ENCODE data around the gene CD300A.

The CD300A gene

DNA sequence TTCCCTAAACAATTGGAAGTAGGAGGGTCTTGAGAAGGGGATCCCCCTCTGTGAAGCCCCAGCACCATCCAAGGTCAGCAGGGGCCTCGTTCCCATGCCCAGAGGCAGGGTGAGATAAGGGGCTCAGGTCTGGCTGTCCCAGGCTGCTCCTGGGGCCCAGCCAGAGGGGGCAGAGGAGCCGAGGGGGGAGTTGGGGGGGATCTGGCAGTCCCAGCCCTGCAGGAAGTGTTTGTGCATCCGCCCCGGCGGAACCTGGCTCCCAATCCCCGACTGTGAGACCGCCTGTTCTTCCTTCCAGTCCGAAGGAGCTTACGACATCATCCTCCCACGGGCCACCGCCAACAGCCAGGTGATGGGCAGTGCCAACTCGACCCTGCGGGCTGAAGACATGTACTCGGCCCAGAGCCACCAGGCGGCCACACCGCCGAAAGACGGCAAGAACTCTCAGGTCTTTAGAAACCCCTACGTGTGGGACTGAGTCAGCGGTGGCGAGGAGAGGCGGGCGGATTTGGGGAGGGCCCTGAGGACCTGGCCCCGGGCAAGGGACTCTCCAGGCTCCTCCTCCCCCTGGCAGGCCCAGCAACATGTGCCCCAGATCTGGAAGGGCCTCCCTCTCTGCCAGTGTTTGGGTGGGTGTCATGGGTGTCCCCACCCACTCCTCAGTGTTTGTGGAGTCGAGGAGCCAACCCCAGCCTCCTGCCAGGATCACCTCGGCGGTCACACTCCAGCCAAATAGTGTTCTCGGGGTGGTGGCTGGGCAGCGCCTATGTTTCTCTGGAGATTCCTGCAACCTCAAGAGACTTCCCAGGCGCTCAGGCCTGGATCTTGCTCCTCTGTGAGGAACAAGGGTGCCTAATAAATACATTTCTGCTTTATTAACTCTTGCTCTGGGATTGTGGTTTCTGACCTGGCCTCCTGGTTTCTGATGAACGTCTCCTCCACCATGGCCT lies 19.6 kb upstream of the CD300A start:
- DNase-seq (peak; percentile 56), ATAC-seq (peak; percentile 74)
- Mint-ChIP-seq H3K27me3 (peaks cover 2% of the 10 kb centered on the region), H3K36me3 (ENCODE audit: low read depth) (no peaks in the 10 kb centered on the region), H3K4me1 (peaks cover 16% of the 10 kb centered on the region), H3K4me3 (peak overlapping the region; percentile 38), H3K27ac (peak overlapping the region; percentile 46), H3K9me3 (no peaks in the 10 kb centered on the region)

DNA sequence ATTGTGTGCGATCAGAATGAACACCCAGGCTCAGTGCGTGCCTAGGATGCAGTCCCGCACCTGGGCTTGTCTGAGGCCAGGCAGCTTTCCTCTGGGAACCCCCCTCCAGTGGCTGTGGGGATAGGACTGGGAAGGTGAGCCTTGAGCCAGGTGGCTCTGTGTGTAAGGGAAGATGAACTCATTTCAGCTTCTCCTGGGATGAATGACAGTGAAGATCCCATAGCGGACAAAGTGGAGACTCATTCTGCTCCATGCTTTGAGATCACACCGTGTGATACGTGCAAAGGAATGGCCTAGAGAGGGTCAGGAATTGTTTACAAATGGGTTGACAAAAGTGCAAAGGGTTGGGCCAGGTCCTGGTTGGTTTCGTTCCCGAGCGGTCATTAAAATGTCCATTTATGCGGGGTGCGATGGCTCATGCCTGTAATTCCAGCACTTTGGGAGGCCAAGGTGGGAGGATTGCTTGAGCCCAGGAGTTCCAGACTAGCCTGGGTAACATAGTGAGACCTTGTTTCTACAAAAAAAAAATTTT lies 18.7 kb upstream of the CD300A start:
- Mint-ChIP-seq H3K4me1 (peaks cover 16% of the 10 kb centered on the region), H3K27me3 (peaks cover 3% of the 10 kb centered on the region), H3K9me3 (no peaks in the 10 kb centered on the region), H3K27ac (no peak overlapping the region), H3K36me3 (ENCODE audit: low read depth) (no peaks in the 10 kb centered on the region), H3K4me3 (no peak overlapping the region)
- ATAC-seq (no peak), DNase-seq (no peak)

DNA sequence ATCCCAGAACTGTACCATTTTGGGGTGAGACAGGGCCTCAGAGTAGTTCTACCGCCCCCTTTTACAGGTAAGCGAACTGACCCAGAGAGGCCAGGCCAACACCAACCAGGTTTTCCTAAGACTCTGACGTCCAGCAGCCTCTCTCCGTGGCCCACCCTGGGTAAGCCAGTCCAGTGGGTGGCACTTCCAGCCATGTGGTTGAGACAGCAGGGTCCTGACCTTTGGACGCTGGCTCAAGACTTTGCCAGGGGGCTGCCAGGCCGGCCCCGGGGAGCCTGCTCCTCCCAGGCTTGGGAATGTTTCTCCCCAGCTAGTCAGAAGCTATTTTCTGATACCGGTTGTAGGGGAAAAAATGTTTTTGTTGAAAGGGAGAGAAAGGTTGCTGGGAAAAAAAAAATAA lies 17.7 kb upstream of the CD300A start:
- no peak overlapping the region for H3K4me3 Mint-ChIP-seq
- H3K36me3 Mint-ChIP-seq (ENCODE audit: low read depth): no peaks in the 10 kb centered on the region
- no peak overlapping the region for H3K27ac Mint-ChIP-seq
- DNase-seq (no peak), ATAC-seq (no peak)
- H3K9me3 Mint-ChIP-seq: no peaks in the 10 kb centered on the region
- peaks cover 14% of the 10 kb centered on the region for H3K4me1 Mint-ChIP-seq
- H3K27me3 Mint-ChIP-seq: peaks cover 6% of the 10 kb centered on the region

DNA sequence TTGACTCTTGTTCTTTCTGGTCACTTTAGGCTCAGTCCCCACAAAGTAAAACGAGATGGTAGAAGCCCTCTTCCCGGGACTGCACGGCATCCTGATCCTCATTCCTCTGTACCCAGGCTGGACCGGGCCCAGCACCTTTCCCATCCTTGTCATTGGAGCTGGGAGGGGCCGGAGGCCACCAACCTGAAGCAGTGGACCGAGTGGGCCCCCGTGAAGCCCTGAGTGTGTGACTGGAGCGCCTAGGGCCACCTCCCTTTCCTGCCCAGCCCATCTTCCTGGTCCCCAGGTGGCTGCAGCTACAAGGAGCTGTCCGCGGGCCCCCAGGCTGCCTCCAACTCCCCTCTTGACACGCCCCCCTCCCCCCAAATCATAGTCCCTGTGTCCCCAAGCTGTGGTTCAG lies 17.1 kb upstream of the CD300A start:
- DNase-seq (no peak), ATAC-seq (no peak)
- no peaks in the 10 kb centered on the region for H3K9me3 Mint-ChIP-seq
- H3K36me3 Mint-ChIP-seq (ENCODE audit: low read depth): no peaks in the 10 kb centered on the region
- H3K4me3 Mint-ChIP-seq: no peak overlapping the region
- H3K4me1 Mint-ChIP-seq: peaks cover 14% of the 10 kb centered on the region
- no peak overlapping the region for H3K27ac Mint-ChIP-seq
- peaks cover 6% of the 10 kb centered on the region for H3K27me3 Mint-ChIP-seq

DNA sequence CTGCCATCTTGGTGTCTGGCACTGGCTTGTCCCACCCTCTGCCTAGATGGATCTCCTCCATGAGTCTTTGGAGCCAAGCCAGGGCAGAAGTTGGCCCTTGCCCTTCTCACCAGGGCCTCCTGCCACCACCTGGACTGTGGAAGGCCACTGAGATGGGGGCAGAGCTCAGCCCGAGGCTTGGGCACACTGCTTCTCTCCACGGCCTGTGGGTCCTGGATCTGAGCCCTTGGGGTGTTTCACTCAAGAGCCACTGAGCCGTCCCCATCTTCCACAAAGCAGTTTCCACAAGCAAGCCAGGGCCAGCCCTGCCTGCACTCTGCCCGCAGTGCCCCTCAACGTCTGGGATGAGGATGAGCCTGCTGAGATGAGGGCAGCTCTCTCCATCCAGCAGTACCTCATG lies 16.7 kb upstream of the CD300A start:
- no peak overlapping the region for H3K4me3 Mint-ChIP-seq
- peaks cover 6% of the 10 kb centered on the region for H3K27me3 Mint-ChIP-seq
- H3K4me1 Mint-ChIP-seq: peaks cover 16% of the 10 kb centered on the region
- no peak overlapping the region for H3K27ac Mint-ChIP-seq
- H3K9me3 Mint-ChIP-seq: no peaks in the 10 kb centered on the region
- DNase-seq (no peak), ATAC-seq (no peak)
- H3K36me3 Mint-ChIP-seq (ENCODE audit: low read depth): no peaks in the 10 kb centered on the region

DNA sequence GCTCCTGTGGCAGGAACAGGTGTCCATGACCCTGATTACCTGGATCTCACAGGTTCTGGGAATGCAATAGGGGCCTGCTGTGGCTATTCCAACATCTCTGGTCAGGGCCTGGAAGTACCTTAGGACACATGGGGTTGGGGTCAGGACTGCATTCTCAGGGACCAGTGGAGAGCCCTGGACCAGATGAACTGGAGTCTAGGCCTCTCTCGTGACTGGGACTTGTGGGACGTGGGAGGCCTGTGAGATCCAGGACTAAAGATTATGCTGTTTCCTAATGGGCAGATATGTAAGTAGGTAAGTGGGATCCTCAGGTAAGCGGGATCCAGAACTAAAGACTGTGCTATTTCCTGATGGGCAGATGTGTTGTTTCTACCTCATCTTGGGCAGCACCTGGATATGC lies 16.2 kb upstream of the CD300A start:
- H3K9me3 Mint-ChIP-seq: no peaks in the 10 kb centered on the region
- H3K27me3 Mint-ChIP-seq: peaks cover 6% of the 10 kb centered on the region
- ATAC-seq (no peak), DNase-seq (no peak)
- H3K27ac Mint-ChIP-seq: no peak overlapping the region
- H3K36me3 Mint-ChIP-seq (ENCODE audit: low read depth): no peaks in the 10 kb centered on the region
- H3K4me3 Mint-ChIP-seq: no peak overlapping the region
- H3K4me1 Mint-ChIP-seq: peaks cover 17% of the 10 kb centered on the region

DNA sequence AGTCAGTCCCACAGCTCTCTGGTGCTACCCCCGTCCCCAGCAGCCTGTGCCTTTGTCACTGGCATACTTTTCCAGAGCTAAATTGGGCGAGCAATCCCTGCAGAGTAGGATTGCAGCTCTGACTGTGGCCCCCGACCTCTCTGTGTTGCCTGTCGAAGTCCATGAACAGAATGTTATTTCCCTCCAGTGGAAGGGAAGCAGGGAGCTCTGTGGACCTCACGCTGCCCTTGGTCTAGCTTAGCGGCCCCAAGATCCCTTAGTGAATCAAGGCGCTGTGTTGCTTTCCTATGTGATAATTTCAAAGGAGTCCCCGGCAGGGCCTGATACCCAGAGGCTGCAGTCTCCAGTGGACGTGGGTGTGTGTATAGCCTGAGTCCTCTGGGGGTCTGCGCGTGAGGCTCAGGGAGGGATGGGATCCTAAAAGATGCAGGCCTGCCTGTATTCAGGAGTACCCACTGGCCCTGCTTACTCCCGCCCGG lies 15.5 kb upstream of the CD300A start:
- DNase-seq: no peak
- Mint-ChIP-seq H3K4me3 (no peak overlapping the region), H3K27ac (no peak overlapping the region)

DNA sequence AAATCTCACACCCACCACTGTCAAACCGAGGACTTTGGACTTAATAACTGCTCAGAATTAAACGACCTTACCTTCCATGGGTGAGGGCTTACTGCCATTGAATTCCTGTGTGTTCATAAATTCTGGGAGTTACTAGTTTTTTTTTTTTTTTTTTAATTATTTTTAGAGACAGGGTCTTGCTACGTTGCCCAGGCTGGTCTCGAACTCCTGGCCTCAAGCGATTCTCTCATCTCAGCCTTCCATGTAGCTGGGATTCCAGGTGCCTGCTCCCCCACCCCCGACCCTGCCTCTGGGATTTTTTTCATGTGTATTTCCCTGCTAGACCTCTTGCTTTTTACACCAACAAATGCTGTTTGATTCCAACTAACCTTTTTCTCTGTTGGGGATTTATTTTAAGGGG lies 14.9 kb upstream of the CD300A start:
- no peak for DNase-seq
- Mint-ChIP-seq H3K4me3 (no peak overlapping the region), H3K27ac (no peak overlapping the region), H3K27me3 (peaks cover 6% of the 10 kb centered on the region), H3K4me1 (peaks cover 16% of the 10 kb centered on the region), H3K36me3 (ENCODE audit: low read depth) (no peaks in the 10 kb centered on the region), H3K9me3 (no peaks in the 10 kb centered on the region)
- no peak for ATAC-seq

More for the DNA sequence above, 15.5 kb upstream of the CD300A start:
- peaks cover 16% of the 10 kb centered on the region for H3K4me1 Mint-ChIP-seq
- peaks cover 6% of the 10 kb centered on the region for H3K27me3 Mint-ChIP-seq
- no peak for ATAC-seq
- no peaks in the 10 kb centered on the region for H3K36me3 Mint-ChIP-seq (ENCODE audit: low read depth)
- no peaks in the 10 kb centered on the region for H3K9me3 Mint-ChIP-seq

DNA sequence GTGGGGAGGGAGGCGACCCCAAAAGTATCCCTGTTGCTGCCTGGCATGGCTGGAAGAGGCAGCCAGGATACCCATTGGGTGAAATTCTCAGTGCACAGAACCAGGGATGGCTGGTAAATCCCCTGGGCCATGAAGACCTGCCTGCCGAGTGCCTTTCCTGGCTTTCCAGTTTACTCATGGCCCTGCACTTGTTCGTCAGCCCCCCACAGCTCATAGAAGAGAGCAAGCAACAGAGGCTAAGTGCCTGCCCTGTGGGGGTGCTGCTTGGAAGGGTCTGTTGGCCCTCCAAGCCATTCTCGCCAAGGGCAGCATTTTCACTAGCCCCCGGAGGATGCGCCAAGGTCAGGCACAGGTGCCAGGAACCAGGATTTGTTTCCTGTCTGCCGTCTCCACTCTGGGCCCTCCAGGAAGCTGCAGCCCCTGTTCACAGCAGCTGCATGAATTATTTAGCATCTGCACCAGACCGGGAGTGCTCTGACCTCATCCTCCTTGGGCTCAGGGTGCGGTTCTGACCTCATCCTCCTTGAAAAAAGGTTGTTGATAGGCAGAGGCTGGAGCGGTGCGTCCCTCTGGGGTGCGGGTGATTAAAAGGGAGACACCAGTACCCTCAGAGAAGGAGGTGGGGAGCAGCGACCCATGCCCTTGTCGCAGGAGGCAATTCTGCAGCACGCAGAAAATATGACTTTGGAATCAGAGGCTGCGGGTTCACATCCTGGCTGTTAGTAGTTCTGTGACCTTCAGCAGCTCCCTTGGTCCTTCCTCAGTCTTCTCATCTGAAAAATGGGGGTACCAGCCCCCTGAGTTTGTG lies 14.2 kb upstream of the CD300A start:
- Mint-ChIP-seq H3K27ac (no peak overlapping the region), H3K36me3 (ENCODE audit: low read depth) (no peaks in the 10 kb centered on the region), H3K4me3 (no peak overlapping the region), H3K9me3 (no peaks in the 10 kb centered on the region), H3K4me1 (peaks cover 14% of the 10 kb centered on the region), H3K27me3 (peaks cover 4% of the 10 kb centered on the region)
- ATAC-seq (no peak), DNase-seq (no peak)

DNA sequence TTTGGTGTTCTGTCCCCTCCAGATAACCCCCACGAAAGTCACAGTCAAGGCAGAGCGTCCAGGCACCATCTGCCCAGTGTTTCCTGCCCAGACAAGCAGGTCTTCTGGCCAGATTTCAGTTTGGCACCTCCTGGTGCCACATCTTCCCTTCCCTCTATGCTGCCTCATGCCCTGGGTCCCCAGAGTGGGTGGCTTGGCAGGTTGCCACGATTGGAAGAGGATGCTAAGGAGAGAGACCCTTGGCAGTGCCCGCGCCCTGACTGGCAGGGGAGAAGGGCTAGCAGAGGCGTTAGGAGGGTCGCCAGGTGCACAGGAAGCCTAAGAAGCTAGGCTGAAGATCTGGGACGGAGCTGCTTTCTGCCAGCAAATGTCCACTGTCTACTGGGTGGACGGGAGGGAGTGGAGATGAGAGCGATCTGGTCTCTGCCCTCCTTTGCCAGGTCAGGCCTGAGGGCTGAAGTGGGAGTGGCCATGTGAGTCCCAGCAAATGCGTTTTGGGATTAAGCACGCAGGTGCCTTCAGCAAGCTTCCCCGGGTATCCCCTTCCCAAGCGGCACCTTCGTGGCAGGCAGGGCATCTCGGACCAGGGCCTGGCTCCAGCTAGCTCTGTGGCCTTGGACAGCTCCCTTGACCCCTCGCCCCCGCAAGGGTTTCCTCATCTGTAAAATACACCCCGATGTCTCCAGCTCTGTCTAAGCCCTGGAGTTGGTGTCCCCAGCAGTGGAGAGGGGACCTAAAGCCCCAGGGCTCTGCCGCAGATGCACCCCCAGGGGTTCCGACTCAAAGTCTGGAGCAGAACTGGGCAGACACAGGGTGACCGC lies 13.4 kb upstream of the CD300A start:
- DNase-seq (no peak), ATAC-seq (no peak)
- no peaks in the 10 kb centered on the region for H3K36me3 Mint-ChIP-seq (ENCODE audit: low read depth)
- no peaks in the 10 kb centered on the region for H3K9me3 Mint-ChIP-seq
- H3K4me1 Mint-ChIP-seq: peaks cover 16% of the 10 kb centered on the region
- H3K27ac Mint-ChIP-seq: no peak overlapping the region
- peaks cover 4% of the 10 kb centered on the region for H3K27me3 Mint-ChIP-seq
- H3K4me3 Mint-ChIP-seq: peak overlapping the region; percentile 1

DNA sequence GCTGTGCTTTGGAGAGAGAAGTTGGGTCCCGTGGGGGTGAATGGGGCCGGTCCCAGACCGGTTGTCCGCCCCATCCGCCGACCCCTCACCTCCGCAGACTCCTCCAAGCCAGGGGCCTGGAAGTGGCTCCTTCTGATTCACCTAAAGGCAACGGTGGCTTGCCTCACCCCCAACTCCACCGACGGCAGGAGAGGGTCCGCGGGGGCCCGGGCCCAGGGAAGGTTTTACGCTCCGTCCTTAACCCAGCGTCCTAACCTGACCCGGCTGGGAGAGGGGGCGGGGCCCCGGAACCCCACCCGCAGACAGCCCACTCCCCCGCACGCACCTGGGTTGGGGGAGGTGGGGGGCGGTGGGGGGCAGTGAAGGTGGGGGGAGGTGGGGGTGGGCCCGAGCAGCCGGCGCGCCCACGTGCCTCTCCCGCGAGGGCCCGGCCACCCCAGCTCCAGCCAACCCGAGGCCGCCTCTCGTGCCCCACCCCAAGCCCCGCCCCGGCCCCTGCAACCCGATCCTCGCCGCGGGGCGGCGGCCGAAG lies 12.7 kb upstream of the CD300A start:
- DNase-seq (peak; percentile 31), ATAC-seq (no peak)

DNA sequence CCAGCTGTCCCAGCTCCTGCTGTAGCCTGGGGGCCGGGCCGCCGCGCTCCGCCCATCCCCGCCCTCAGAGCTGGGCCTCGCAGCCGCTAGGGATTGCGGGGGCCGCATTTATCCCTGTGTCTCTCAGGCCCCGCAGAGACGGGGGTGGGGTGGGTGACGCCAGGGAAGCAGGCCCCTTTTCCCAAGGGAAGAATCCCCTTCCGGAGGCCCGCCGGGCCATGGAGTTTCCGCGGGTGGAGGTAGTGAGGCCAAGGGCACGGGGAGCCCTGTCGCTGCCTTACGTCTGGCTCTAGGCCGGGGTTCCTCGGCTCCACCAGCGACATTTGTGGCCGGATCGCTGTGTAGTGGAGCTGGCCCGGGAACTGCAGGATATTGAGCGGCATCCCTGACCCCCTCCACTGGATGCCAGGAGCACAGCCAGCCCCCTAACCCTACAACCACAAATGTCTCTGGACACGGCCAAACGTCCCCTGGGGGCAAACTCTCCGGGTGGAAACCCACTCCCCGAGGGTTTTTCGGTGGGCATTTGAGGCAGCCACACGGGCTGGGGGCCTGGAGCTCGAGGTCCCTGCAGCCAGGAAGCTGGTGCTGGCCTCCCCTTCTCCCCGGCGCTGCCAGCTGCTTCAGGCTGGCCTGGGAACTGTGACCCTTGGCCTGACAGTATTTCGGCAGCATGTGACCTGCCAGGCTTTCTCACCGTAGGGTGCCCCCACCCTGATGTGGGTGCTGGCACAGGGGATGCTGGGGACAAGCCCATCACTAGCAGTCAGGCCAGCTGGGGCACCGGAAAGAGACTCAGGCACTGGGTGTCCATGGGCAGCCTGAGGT lies 12.0 kb upstream of the CD300A start:
- DNase-seq: peak; percentile 83
- H3K36me3 Mint-ChIP-seq (ENCODE audit: low read depth): no peaks in the 10 kb centered on the region
- H3K9me3 Mint-ChIP-seq: no peaks in the 10 kb centered on the region
- H3K27ac Mint-ChIP-seq: no peak overlapping the region
- H3K4me1 Mint-ChIP-seq: peaks cover 16% of the 10 kb centered on the region
- ATAC-seq: peak; percentile 92
- H3K27me3 Mint-ChIP-seq: peaks cover 4% of the 10 kb centered on the region
- H3K4me3 Mint-ChIP-seq: no peak overlapping the region

More for the DNA sequence above, 12.7 kb upstream of the CD300A start:
- H3K4me1 Mint-ChIP-seq: peaks cover 16% of the 10 kb centered on the region
- H3K27me3 Mint-ChIP-seq: peaks cover 4% of the 10 kb centered on the region
- H3K4me3 Mint-ChIP-seq: no peak overlapping the region
- no peak overlapping the region for H3K27ac Mint-ChIP-seq
- H3K36me3 Mint-ChIP-seq (ENCODE audit: low read depth): no peaks in the 10 kb centered on the region
- no peaks in the 10 kb centered on the region for H3K9me3 Mint-ChIP-seq

DNA sequence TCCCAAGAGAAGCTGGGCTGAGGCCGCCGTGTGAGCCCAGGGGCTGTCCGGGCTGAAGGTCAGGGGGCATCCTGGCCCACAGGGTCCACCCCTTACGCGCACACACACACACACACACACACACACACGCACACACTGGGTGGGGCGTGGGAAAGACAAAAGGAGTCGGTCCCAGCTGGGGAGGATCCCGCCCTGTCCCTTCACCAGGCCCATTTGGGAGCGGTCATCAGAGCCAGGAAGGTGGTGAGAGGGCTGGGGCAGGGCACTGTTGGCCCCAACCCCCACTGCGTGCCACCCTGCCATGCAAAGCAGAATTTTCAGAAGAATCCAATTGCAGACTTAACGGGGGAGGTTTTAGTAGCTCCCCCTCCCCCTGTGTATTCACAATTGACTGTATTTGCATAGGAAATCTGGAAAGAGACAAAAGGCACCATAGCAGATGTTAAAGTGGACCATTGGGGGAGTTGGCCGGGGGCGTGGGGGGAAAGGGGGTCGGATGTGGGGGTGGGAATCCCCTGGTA lies 11.3 kb upstream of the CD300A start:
- Mint-ChIP-seq H3K27ac (no peak overlapping the region), H3K9me3 (no peaks in the 10 kb centered on the region), H3K4me1 (peaks cover 16% of the 10 kb centered on the region), H3K36me3 (ENCODE audit: low read depth) (no peaks in the 10 kb centered on the region), H3K27me3 (peaks cover 4% of the 10 kb centered on the region), H3K4me3 (no peak overlapping the region)
- ATAC-seq (no peak), DNase-seq (no peak)

Data from activated naive CD8-positive, alpha-beta T cell treated with anti-CD3 and anti-CD28 coated beads, Interleukin-2, amount 50 U/mL, for 24 hours (primary cell).